ENCODE results near the gene KLHL13.

GRCh38 chrX:118156953-118157608, 40.5 kb upstream of the KLHL13 start:
- no peak for TF ChIP-seq RAD21 (IDR thresholded peaks at IDR 0.05; ENCODE audit: low read depth)
- TF ChIP-seq CTCF (IDR thresholded peaks at IDR 0.05 in 2 of 3, conservative IDR thresholded peaks at IDR 0.05 in 1 of 3; ENCODE audit: borderline replicate concordance in 1 of 3, insufficient read depth in 1 of 3, low read depth in 2 of 3, low read length in 2 of 3): no peak
- TF ChIP-seq CEBPB (IDR thresholded peaks at IDR 0.05; ENCODE audit: low read depth): no peak
- TF ChIP-seq REST (IDR thresholded peaks at IDR 0.05; ENCODE audit: low read depth): no peak
- TF ChIP-seq POLR2A (IDR thresholded peaks at IDR 0.05; ENCODE audit: borderline replicate concordance, extremely low read depth, insufficient read depth, insufficient read length): no peak
- no peak for TF ChIP-seq POLR2AphosphoS5 (IDR thresholded peaks at IDR 0.05; ENCODE audit: low read depth, low read length)
- no peak for TF ChIP-seq TCF7L2 (IDR thresholded peaks at IDR 0.05; ENCODE audit: borderline replicate concordance, extremely low read depth, insufficient read depth, insufficient read length)
- TF ChIP-seq ZNF274 (IDR thresholded peaks at IDR 0.05; ENCODE audit: low read depth, low read length): no peak
- TF ChIP-seq JUND (IDR thresholded peaks at IDR 0.05): no peak
- no peak for TF ChIP-seq YY1 (IDR thresholded peaks at IDR 0.05; ENCODE audit: extremely low read depth, insufficient replicate concordance, low read depth, low read length)
- no peak for TF ChIP-seq EZH2phosphoT487 (IDR thresholded peaks at IDR 0.05; ENCODE audit: borderline replicate concordance)
- TF ChIP-seq, protein P1, sequence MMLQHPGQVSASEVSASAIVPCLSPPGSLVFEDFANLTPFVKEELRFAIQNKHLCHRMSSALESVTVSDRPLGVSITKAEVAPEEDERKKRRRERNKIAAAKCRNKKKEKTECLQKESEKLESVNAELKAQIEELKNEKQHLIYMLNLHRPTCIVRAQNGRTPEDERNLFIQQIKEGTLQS (IDR thresholded peaks at IDR 0.05): no peak

All from HCT116 (cell line).